GM21717 (cell line): ENCODE results near the gene GPR78.
"Not testable (repeated sequence)": the region's sequence is repeated elsewhere in the genome, so short reads cannot be mapped to it uniquely, and the experiment has no call there.

Experiments
- ATAC-seq: cut with Tn5 transposase; IDR thresholded peaks from one replicate; pipeline ENCODE4 v1.9.1; 2021; ENCODE audit warnings: mild to moderate bottlenecking, moderate library complexity; ENCODE audit not compliant: unreplicated experiment

The GPR78 gene

DNA sequence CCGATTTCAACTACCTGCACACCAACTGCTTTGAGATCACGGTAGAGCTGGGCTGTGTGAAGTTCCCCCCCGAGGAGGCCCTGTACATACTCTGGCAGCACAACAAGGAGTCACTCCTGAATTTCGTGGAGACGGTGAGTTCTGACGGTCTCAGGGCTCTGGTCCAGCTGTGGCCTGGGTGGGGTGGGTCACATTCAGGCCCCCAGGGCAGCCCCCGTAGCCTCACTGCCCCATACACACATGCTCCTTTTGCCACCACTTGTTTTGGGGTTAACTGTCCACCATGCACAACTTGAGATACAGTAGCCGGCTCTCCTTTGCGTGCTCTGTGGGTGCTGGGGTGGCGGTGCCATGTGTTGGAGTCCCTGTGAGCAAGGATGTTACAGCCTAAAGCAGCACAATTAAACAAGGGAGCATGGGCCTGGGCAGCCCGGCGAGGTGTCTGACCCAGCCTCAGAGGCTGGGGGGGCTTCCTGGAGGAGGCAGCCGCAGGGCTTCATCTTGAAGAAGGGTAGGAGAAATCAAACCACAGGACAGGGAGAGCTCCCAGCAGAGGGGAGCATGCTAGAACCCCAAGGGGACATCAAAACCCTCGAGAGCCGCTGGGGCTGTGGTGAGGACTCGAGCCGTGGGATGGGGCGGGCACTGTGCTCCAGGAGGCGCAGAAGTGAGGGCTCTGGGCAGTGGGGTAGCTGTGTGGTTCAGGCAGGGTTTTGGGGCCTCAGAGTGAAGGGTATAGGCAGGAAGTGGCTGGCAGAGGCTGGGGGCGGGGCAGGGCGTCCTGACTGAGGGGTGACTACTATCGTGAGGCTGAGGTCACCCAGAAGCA is 34.4 kb downstream of the GPR78 start:
- ATAC-seq = no peak

DNA sequence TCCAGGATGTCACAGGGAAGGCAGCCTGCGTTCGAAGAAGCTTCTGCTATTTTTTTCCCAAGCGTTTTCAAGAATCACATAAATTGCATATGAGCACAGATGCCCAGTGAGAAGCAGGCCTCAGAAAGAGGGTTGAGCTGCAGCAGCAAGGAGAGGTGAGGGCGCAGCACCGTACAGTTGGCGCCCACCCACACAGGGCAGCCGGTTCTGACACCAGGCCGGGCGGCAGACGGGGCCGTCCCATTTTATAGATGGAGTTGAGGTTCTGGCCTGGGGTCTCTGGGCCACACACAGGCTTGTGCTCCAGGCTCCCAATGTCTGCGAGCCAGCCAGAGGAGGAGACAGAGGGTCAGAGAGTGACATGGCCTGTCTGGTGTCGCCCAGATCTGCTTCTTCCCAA is 35.2 kb downstream of the GPR78 start:
- no peak for ATAC-seq

DNA sequence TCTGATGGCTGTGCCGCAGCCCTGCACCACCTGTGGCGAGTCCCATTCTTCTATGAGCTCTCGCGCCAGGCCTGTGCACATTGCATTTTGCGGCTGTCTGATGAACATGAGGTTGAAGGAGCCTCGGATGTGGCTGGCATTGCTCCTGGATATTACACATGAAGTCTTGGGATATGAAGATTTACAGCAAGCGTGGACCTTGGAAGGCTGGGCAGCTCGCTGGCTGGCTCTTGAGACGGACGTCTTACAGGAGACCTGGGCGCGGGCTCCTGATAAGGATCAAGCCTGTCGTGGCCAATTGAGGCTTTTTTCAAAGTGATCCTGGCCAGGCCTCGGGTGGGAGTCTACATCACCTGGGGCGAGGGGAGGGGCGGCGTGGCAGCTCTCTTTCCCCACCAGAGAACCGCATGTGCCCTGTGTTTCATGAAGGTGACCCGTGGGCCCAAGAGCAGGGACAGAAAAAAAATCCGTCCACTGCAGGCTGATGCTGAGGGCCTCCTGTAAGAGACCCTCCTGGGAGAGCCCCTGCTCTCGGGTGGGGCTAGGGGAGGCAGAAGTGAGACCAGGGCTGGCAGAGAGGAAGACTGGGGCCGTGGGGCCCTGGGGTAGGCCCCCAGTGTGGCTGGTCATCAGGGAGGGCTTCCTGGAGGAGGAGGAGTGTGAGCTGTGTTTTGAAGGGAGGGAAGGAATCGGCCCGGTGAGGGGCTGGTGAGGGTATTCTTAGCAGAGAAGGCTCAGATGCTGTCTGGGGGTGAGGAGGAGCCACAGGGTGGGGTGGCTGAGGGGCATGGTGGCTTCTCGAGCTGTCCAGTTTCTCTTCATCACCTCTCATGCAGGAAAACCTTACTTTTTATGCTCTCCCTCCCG is 36.0 kb downstream of the GPR78 start:
- no peak for ATAC-seq

DNA sequence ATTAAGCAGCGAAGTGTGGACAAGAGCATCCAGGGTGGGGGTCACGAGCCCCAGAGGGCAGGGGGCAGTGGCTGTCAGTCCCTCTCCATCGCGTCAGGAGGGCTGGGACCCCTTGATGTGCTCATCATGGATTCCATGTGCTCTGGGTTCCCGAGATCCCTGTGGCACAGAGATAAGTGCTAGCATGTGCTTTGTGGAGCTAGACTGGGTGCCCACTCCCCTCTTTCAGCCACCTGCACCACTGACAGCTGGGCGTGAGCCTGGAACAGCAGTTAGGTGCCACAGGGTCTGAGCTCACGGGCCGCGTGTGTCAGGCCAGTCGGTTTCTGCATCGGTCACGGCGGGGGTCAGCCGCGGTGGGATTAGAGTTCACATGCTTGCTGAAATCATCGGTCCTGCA is 36.6 kb downstream of the GPR78 start:
- no peak for ATAC-seq

DNA sequence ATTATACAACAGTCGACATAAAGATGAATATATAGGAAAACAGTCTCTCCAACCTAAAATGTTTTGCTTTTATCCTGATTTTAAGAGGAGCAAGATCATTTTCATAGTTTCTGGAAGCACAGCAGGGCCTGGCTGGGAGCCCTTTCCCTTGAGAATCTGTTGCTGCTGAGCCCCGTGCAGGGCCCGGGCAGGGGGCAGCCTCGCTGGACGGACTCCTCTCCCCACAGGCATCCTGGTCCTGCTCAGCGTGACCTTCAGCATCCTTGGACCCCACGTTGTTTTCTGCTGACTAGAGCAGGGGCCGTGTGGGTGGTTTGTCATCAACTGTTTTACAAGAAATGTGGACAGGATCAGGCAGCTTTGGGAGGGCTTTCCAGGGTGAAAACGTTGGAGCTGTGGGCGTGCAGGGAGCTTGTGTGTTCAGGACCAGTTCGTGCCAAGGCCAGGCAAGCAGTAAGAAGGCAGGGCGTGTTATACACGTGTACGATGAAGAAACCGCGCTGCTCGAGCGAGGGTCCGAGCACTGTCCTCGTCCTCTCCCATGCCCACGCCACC is 37.4 kb downstream of the GPR78 start:
- no peak for ATAC-seq

DNA sequence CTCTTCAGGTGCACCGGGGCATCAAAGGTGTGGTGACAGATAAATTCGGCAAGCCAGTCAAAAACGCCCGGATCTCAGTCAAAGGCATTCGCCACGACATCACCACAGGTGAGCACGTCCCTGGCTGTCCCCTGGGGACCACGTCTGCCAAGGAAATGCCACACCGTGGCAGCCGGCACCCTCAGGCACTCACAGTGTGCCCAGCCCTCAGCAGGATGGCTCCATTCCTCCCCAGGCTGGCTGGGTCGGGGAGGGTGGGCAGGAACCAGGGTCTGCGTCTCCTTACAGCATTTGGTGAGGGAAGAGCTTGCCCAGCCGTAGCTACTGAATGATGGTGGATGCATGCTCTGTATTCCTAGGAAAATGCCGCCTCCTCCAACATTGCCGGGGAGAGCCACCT is 38.2 kb downstream of the GPR78 start:
- no peak for ATAC-seq

DNA sequence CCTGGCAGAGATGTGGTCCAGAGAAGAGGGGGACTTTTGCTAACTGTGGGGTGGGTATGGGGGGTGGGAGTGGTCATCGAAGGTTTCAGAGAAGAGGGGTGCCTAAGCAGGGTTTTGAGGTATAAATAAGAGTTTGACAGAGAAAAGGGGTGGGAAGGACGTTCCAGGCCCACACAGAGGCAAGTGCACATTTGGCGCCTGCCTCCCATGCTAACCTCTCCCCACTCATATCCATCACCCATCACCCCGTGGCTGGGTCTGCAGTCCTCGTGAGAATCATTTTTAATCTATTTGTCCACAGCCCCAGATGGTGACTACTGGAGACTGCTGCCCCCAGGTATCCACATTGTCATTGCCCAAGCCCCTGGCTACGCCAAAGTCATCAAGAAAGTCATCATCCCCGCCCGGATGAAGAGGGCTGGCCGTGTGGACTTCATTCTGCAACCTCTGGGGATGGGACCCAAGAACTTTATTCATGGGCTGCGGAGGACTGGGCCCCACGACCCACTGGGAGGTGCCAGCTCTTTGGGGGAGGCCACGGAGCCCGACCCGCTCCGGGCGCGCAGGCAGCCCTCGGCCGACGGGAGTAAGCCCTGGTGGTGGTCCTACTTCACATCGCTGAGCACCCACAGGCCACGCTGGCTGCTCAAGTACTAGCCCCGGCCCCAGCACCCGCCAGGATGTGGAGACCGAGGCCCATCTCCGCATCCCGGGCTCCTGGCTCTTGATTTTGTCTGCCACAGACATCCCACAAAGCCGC is 38.9 kb downstream of the GPR78 start:
- ATAC-seq = no peak

- not testable (repeated sequence) for ATAC-seq
These were observed 40.9 kb downstream of the GPR78 start for GRCh38 chr4:8621135-8621534.

GRCh38 chr4:8624601-8625272 is 44.5 kb downstream of the GPR78 start:
- ATAC-seq = not testable (repeated sequence)

DNA sequence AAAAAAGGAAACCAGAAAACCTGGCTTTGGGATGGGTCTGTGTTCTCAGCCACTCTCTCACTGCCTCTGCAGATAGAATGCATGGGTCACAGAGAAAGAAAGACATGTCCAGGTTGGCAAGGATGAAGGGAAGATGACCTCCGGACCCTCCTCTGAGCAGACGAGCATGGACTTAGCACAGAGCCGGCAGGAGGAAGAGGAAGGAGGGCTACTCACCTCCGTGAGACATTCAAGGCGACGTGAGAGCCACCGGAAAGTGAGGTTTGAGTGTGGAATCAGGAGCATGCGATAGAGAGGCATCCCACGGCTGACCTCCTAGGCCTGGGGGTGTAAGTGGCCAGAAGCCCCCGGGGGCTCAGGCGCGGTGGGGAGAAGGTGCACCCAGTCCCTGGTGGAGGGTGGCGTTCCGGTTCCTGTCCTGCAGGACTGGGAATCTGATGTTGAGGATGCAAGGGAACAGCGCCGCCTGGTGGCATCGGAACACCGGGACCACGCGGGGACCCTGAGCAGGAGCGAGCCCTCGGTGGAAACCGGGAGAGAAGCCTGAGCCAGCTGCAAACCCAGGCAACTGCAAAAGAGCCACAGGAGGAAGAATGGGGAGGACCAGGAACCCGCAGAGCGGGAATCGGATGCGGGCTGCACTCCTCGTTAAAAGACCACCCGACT is 50.2 kb downstream of the GPR78 start:
- ATAC-seq = not testable (repeated sequence)

- ATAC-seq = not testable (repeated sequence)
These were observed 51.7 kb downstream of the GPR78 start for GRCh38 chr4:8631896-8632295.

DNA sequence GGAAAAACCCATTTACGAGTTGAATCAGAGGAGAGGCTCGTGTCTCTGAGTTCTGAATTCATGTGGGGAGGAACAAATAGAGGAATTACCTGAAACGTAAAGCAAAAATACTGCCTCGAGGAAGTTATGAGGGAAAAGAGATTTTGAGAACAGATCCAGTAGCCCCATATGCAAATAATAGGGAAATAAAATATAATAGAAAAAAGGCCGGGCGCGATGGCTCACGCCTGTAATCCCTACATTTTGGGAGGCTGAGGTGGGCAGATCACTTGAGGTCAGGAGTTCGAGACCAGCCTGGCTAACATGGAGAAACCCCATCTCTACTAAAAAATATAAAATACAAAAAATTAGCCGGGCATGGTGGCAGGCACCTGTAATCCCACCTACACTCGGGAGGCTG is 54.6 kb downstream of the GPR78 start:
- not testable (repeated sequence) for ATAC-seq

GRCh38 chr4:8635897-8636554 is 55.8 kb downstream of the GPR78 start:
- not testable (repeated sequence) for ATAC-seq
